T-helper 2 cell treated with Interferon-gamma antibody and Interleukin-4, amounts not matched to agents 5 μg/mL and 100 μg/mL, for 36 hours (primary cell): ENCODE data around the gene HMCN1.

Source experiments
- DNase-seq: peaks from one replicate; pipeline ENCODE4 v3.0.0; 2021; ENCODE audit warnings: low spot score
- H3K27ac Mint-ChIP-seq: one replicate; pipeline ENCODE4 v1.8.0; 2021; ENCODE audit warnings: mild to moderate bottlenecking, mixed read lengths
- H3K27me3 Mint-ChIP-seq: one replicate; pipeline ENCODE4 v1.8.0; 2021; ENCODE audit warnings: low read depth, mixed read lengths
- H3K36me3 Mint-ChIP-seq: one replicate; pipeline ENCODE4 v1.8.0; 2021; ENCODE audit warnings: low read depth, mixed read lengths
- H3K4me1 Mint-ChIP-seq: one replicate; pipeline ENCODE4 v1.8.0; 2021; ENCODE audit warnings: low read depth, mixed read lengths
- H3K4me3 Mint-ChIP-seq: one replicate; pipeline ENCODE4 v1.8.0; 2022; ENCODE audit warnings: mild to moderate bottlenecking, moderate library complexity, mixed read lengths
- H3K9me3 Mint-ChIP-seq: one replicate; pipeline ENCODE4 v1.8.0; 2021; ENCODE audit warnings: mixed read lengths

HMCN1 gene

GRCh38 chr1:185721553-185721952 lies 12.6 kb upstream of the HMCN1 start:
- Mint-ChIP-seq H3K36me3 (no peaks in the 10 kb centered on the region), H3K9me3 (no peaks in the 10 kb centered on the region), H3K4me1 (no peaks in the 10 kb centered on the region), H3K27ac (no peak overlapping the region), H3K27me3 (peaks cover 39% of the 10 kb centered on the region), H3K4me3 (no peak overlapping the region)
- DNase-seq = no peak

DNA sequence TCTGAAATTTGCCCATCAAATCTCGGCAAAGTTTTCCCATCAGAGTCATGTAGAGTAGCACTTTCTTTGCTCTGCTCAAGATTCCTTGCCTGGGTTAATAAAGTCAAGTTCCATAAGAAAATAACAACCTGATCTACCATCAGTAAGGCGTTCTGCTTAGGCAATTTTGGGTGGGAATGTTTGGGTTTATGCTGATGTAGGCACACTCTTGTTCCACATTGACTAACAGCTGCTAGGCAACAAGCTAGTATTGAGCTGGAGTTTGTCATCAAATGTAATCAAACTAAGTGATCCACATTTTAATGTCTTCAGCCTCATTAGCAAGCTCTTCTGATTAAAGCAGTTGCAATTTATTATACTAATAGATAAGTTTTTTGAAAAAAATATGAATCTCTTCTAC lies 12.1 kb upstream of the HMCN1 start:
- H3K27ac Mint-ChIP-seq = no peak overlapping the region
- no peaks in the 10 kb centered on the region for H3K9me3 Mint-ChIP-seq
- no peak overlapping the region for H3K4me3 Mint-ChIP-seq
- H3K27me3 Mint-ChIP-seq = peaks cover 38% of the 10 kb centered on the region
- H3K36me3 Mint-ChIP-seq = no peaks in the 10 kb centered on the region
- no peaks in the 10 kb centered on the region for H3K4me1 Mint-ChIP-seq
- no peak for DNase-seq

GRCh38 chr1:185727726-185728125 lies 6.5 kb upstream of the HMCN1 start:
- DNase-seq = no peak
- H3K9me3 Mint-ChIP-seq = peaks cover 18% of the 10 kb centered on the region
- H3K36me3 Mint-ChIP-seq = peaks cover 2% of the 10 kb centered on the region
- H3K27me3 Mint-ChIP-seq = peaks cover 42% of the 10 kb centered on the region
- H3K4me1 Mint-ChIP-seq = no peaks in the 10 kb centered on the region
- H3K27ac Mint-ChIP-seq = no peak overlapping the region
- H3K4me3 Mint-ChIP-seq = no peak overlapping the region

- H3K27ac Mint-ChIP-seq = no peak overlapping the region
- no peak for DNase-seq
- no peak overlapping the region for H3K4me3 Mint-ChIP-seq
- peaks cover 14% of the 10 kb centered on the region for H3K4me1 Mint-ChIP-seq
- H3K9me3 Mint-ChIP-seq = peaks cover 18% of the 10 kb centered on the region
- peaks cover 62% of the 10 kb centered on the region for H3K27me3 Mint-ChIP-seq
- peaks cover 2% of the 10 kb centered on the region for H3K36me3 Mint-ChIP-seq
These were observed 2.7 kb upstream of the HMCN1 start for GRCh38 chr1:185731446-185731845.

GRCh38 chr1:185732951-185733350 lies 1.2 kb upstream of the HMCN1 start:
- H3K4me3 Mint-ChIP-seq = no peak overlapping the region
- peaks cover 2% of the 10 kb centered on the region for H3K36me3 Mint-ChIP-seq
- peaks cover 14% of the 10 kb centered on the region for H3K4me1 Mint-ChIP-seq
- DNase-seq = no peak
- peaks cover 65% of the 10 kb centered on the region for H3K27me3 Mint-ChIP-seq
- peaks cover 18% of the 10 kb centered on the region for H3K9me3 Mint-ChIP-seq
- no peak overlapping the region for H3K27ac Mint-ChIP-seq

DNA sequence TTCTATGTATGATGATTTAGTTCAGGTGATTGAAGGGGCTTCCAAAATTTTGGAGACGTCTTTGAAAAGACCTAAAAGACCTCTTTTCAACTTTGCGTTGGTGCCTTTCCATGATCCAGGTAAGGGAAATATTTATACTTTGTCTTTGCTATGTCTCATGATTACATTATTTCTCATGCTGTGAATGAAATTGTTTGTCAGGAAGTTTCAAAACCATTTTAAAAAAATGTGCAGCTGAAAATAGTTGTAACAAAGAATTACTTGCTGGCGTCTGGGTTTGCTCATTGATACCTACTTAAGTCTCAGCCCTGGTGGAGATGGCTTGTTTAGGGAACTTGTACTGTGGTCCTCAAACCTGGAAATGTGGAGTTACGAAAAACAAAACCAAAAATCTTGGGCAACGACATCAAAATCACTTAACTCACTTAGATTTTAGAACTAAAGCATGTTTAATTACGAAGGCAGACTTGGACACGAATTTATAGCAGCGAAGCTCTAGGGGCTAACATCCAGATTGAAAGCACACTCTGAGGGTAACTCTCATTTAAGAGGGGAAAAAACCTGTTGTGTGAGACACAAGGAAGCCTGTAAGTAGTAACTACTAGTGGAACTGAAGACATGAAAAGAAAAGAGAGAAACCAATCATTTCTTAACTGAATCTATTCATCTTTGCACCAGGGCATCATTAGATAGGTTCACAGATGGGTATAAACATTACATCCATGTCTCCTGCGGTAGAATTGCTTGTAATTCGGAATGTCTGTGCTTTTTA lies 924 bp downstream of the HMCN1 start:
- Mint-ChIP-seq H3K27ac (no peak overlapping the region), H3K9me3 (peaks cover 18% of the 10 kb centered on the region), H3K4me1 (peaks cover 18% of the 10 kb centered on the region), H3K27me3 (peaks cover 66% of the 10 kb centered on the region), H3K36me3 (peaks cover 2% of the 10 kb centered on the region), H3K4me3 (peak overlapping the region; percentile 53)
- no peak for DNase-seq

DNA sequence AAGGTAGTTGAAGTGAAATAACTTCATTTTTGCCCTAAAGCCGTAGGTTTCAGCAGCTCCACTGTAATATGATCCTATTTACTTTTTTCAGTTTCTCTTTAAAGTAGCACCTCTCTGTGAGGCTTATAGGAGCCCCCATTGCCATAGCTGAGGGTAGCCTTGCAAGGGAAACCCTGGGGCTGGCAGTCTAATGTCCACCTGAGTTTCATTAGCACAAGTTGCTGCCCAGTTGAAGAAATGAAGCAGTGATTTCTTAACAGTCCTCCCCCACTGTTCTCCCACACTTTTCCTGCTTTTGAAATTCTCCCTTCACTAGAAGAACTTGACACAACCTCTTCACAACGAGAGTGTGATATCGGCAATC lies 1.5 kb downstream of the HMCN1 start:
- DNase-seq = no peak
- Mint-ChIP-seq H3K36me3 (peaks cover 2% of the 10 kb centered on the region), H3K4me3 (no peak overlapping the region), H3K27ac (no peak overlapping the region), H3K27me3 (peaks cover 62% of the 10 kb centered on the region), H3K4me1 (peaks cover 21% of the 10 kb centered on the region), H3K9me3 (peaks cover 14% of the 10 kb centered on the region)

- peaks cover 10% of the 10 kb centered on the region for H3K4me1 Mint-ChIP-seq
- DNase-seq = no peak
- H3K9me3 Mint-ChIP-seq = no peaks in the 10 kb centered on the region
- no peak overlapping the region for H3K4me3 Mint-ChIP-seq
- H3K27ac Mint-ChIP-seq = no peak overlapping the region
- H3K36me3 Mint-ChIP-seq = no peaks in the 10 kb centered on the region
- H3K27me3 Mint-ChIP-seq = peaks cover 26% of the 10 kb centered on the region
These were observed 5.8 kb downstream of the HMCN1 start for GRCh38 chr1:185739967-185740366.

DNA sequence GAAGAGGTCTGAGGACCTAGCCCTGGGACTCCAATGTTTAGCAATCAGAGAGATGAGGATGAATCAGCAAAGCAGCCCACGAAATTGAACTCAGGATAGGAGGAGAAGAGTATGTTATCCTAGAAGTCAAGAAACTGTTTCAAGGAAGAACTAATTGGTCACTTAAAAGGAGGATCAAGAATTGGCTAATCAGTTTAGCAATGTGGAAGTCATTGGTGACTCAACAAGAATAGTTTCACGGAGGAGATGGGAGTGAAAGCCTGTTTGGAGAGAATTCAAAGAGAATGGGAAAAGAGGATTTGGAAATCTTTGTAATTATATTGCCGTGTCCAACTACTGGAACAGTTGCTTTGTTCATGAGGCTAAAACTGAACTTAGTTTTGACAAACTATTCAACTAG lies 7.4 kb downstream of the HMCN1 start:
- Mint-ChIP-seq H3K27me3 (peaks cover 15% of the 10 kb centered on the region), H3K27ac (no peak overlapping the region), H3K4me3 (no peak overlapping the region), H3K4me1 (peaks cover 6% of the 10 kb centered on the region), H3K36me3 (no peaks in the 10 kb centered on the region), H3K9me3 (no peaks in the 10 kb centered on the region)
- no peak for DNase-seq

- no peak overlapping the region for H3K4me3 Mint-ChIP-seq
- H3K27me3 Mint-ChIP-seq = peaks cover 11% of the 10 kb centered on the region
- H3K27ac Mint-ChIP-seq = no peak overlapping the region
- no peak for DNase-seq
- no peaks in the 10 kb centered on the region for H3K9me3 Mint-ChIP-seq
- H3K4me1 Mint-ChIP-seq = peaks cover 6% of the 10 kb centered on the region
- H3K36me3 Mint-ChIP-seq = no peaks in the 10 kb centered on the region
These were observed 8.2 kb downstream of the HMCN1 start for GRCh38 chr1:185742403-185742802.

- Mint-ChIP-seq H3K27me3 (peaks cover 14% of the 10 kb centered on the region), H3K4me1 (peaks cover 2% of the 10 kb centered on the region), H3K36me3 (no peaks in the 10 kb centered on the region), H3K27ac (no peak overlapping the region), H3K9me3 (no peaks in the 10 kb centered on the region), H3K4me3 (no peak overlapping the region)
- DNase-seq = no peak
These were observed 11.0 kb downstream of the HMCN1 start for GRCh38 chr1:185745165-185745564.

DNA sequence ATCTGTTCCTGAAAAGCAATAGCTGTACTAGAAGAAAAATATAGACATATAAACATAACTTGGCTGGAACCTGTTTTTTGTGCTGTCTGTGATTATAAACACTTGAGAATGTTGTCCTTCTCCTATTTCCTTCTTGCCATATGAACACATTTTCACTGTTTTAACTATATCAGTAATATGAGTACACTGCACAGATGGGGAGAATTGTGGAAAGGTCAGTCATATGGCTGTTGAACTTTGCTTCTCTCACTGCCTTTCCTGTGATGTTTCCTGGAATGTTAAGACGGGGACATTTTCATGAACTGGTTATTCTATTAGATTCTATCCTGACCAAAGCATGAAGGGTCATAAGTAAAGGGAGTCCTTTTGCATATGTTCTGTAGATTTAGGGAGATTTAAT lies 24.9 kb downstream of the HMCN1 start:
- Mint-ChIP-seq H3K4me3 (no peak overlapping the region), H3K27me3 (peaks cover 8% of the 10 kb centered on the region), H3K9me3 (no peaks in the 10 kb centered on the region), H3K27ac (no peak overlapping the region), H3K4me1 (no peaks in the 10 kb centered on the region), H3K36me3 (no peaks in the 10 kb centered on the region)
- DNase-seq = no peak

DNA sequence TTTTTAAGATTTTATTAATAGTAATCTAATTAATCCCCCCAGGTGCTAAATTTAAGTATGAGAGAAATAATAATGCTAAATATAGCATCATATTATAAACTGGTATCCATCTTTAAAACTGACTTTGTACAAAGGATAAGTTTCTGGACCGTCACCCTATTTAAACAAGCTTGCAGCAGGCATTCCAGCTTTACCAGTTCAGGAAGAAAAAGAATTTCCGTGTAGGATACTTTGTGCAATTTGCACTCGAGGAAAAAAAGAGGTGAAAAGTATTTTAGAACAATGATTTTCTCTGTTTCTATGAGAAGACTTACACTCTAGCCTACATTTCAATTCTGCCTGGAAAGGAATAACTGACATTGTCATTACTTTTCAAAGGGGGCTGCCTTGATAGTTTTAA lies 27.6 kb downstream of the HMCN1 start:
- Mint-ChIP-seq H3K27me3 (peaks cover 8% of the 10 kb centered on the region), H3K36me3 (no peaks in the 10 kb centered on the region), H3K4me1 (no peaks in the 10 kb centered on the region), H3K27ac (no peak overlapping the region), H3K9me3 (no peaks in the 10 kb centered on the region), H3K4me3 (no peak overlapping the region)
- DNase-seq = no peak

GRCh38 chr1:185767508-185768120 lies 33.4 kb downstream of the HMCN1 start:
- H3K4me3 Mint-ChIP-seq = no peak overlapping the region
- no peaks in the 10 kb centered on the region for H3K4me1 Mint-ChIP-seq
- H3K27ac Mint-ChIP-seq = no peak overlapping the region
- no peaks in the 10 kb centered on the region for H3K9me3 Mint-ChIP-seq
- no peaks in the 10 kb centered on the region for H3K36me3 Mint-ChIP-seq
- H3K27me3 Mint-ChIP-seq = peaks cover 7% of the 10 kb centered on the region
- DNase-seq = no peak

DNA sequence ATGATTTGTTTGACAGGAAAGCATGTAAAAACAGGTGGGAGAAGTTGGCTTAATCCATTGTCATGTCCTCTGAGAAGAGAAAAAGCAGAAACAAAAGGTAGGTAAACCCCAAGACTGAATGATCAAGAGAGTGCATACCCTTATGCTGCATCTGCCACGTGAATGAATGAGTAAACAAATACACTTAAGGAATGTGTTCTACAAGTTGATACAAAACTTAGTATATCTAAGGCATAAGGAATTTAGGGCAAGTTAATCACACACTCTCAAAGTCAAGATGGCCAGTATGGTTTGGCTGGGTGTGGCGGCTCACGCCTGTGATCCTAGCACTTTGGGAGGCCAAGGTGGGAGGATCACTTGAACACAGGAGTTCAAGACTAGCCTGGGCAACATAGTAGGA lies 34.2 kb downstream of the HMCN1 start:
- peaks cover 2% of the 10 kb centered on the region for H3K27me3 Mint-ChIP-seq
- H3K4me1 Mint-ChIP-seq = no peaks in the 10 kb centered on the region
- DNase-seq = no peak
- no peaks in the 10 kb centered on the region for H3K36me3 Mint-ChIP-seq
- no peak overlapping the region for H3K4me3 Mint-ChIP-seq
- no peaks in the 10 kb centered on the region for H3K9me3 Mint-ChIP-seq
- no peak overlapping the region for H3K27ac Mint-ChIP-seq
